HL-60/S4 treated with phorbol 12-myristate 13-acetate at 8.2 ng/mL for 4 days and 3 days (cell line): ENCODE measurements around the gene PTGER2.

ENCODE experiments used
- in situ Hi-C: fragments of 300-500 bp; cut with MboI; formaldehyde crosslinking; loops from 2 replicates; pipeline ENCODE4 v1.15.0; 2022; ENCODE audit warnings: low sequenced_read_pairs

PTGER2 gene

GRCh38 chr14:52333823-52334657, 19.9 kb downstream of the PTGER2 start:
- in situ Hi-C loops, result no loop called here

- in situ Hi-C loops, result no loop called here
Observed at GRCh38 chr14:52336241-52336640, 22.1 kb downstream of the PTGER2 start.

GRCh38 chr14:52338051-52338681, 24.1 kb downstream of the PTGER2 start:
- in situ Hi-C loops, result no loop called here

GRCh38 chr14:52339262-52339661, 25.1 kb downstream of the PTGER2 start:
- in situ Hi-C loops, result no loop called here

- in situ Hi-C loops, result no loop called here
Observed at GRCh38 chr14:52342849-52343596, 28.9 kb downstream of the PTGER2 start.

GRCh38 chr14:52346778-52347177, 32.7 kb downstream of the PTGER2 start:
- in situ Hi-C loops, result no loop called here

GRCh38 chr14:52348279-52348678, 34.2 kb downstream of the PTGER2 start:
- in situ Hi-C loops, result no loop called here

- in situ Hi-C loops, result no loop called here
Observed at GRCh38 chr14:52348776-52349175, 34.7 kb downstream of the PTGER2 start.

- in situ Hi-C loops, result no loop called here
Observed at GRCh38 chr14:52349731-52350130, 35.6 kb downstream of the PTGER2 start.

- in situ Hi-C loops, result no loop called here
Observed at GRCh38 chr14:52350445-52350844, 36.3 kb downstream of the PTGER2 start.

GRCh38 chr14:52351233-52352060, 37.3 kb downstream of the PTGER2 start:
- in situ Hi-C loops, result no loop called here

- in situ Hi-C loops, result no loop called here
Observed at GRCh38 chr14:52352061-52352491, 38.0 kb downstream of the PTGER2 start.

- in situ Hi-C loops, result no loop called here
Observed at GRCh38 chr14:52352569-52352968, 38.5 kb downstream of the PTGER2 start.

GRCh38 chr14:52354242-52354641, 40.1 kb downstream of the PTGER2 start:
- in situ Hi-C loops, result no loop called here

GRCh38 chr14:52355016-52355431, 40.9 kb downstream of the PTGER2 start:
- in situ Hi-C loops, result no loop called here

- in situ Hi-C loops, result no loop called here
Observed at GRCh38 chr14:52355526-52355925, 41.4 kb downstream of the PTGER2 start.

- in situ Hi-C loops, result no loop called here
Observed at GRCh38 chr14:52356025-52356424, 41.9 kb downstream of the PTGER2 start.

GRCh38 chr14:52360831-52361230, 46.7 kb downstream of the PTGER2 start:
- in situ Hi-C loops, result no loop called here

GRCh38 chr14:52363041-52363704, 49.1 kb downstream of the PTGER2 start:
- in situ Hi-C loops, result no loop called here

- in situ Hi-C loops, result no loop called here
Observed at GRCh38 chr14:52363961-52364360, 49.8 kb downstream of the PTGER2 start.
